ENCODE data around the gene GPR137. TPM values are rescaled to one million over a fixed set of nuclear protein-coding genes. Genes with fewer than 3 reads are reported as not detected.

The GPR137 gene
- total RNA-seq, 4 donors from 2014 or later = 14.9 to 46.9 (median 33.8) TPM

DNA sequence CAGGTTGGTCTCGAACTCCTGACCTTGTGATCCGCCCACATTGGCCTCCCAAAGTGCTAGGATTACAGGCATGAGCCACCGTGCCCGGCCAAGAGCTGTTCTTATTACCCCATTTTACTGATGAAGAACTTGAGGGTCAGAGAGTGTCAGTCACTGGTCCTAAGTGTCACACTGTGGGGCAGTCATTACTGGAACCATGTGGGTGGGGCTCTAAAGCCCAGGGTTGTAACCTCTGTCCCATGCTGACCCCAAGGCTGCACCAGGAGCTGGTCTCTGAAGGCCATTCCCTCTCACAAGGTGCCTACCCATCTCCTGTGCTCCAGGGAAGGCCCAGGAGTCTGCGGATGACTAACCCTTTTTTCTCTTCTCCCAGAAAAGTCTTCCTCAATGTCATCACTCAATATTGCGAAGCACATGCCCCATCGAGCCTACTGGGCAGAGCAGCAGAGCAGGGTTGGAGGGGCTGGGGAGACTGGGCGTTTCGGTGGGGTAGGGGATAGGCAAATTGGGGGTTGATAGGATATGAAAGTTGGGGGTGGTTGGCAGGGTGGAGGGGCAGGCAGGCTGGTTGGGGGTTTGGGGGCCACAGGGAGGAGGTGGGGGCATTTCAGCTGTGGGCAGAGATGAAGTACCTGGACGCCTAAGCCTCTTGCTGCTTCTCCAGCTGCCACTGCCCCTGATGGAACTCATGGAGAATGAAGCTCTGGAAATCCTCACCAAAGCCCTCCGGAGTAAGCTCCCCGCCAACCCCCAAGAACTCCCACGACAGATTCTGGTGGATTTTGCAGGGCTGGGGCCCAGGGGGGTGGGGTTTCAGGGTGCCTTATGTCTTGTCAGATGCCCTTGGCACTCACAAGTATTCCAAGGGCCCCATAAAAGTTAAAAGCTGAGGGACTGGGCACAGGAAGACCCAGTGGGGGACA is 17.7 kb downstream of the GPR137 start:
- Histone ChIP-seq H3K4me3 (replicated peaks in 1 of 3) (peak overlapping the region in 1 of 3 donors; percentile 40), H3K4me1 (peaks cover 38 to 49% of the 10 kb centered on the region in 2 donors), H3K27me3 (no peaks in the 10 kb centered on the region), H3K36me3 (no peaks in the 10 kb centered on the region), H3K27ac (peak overlapping the region; percentile 98 to 100 (median 99)), H3K9me3 (no peaks in the 10 kb centered on the region)
- intact Hi-C loops (cut with DNase I) = no loop called here
- no peak for TF ChIP-seq POLR2A (IDR thresholded peaks at IDR 0.05)
- TF ChIP-seq, protein P1, sequence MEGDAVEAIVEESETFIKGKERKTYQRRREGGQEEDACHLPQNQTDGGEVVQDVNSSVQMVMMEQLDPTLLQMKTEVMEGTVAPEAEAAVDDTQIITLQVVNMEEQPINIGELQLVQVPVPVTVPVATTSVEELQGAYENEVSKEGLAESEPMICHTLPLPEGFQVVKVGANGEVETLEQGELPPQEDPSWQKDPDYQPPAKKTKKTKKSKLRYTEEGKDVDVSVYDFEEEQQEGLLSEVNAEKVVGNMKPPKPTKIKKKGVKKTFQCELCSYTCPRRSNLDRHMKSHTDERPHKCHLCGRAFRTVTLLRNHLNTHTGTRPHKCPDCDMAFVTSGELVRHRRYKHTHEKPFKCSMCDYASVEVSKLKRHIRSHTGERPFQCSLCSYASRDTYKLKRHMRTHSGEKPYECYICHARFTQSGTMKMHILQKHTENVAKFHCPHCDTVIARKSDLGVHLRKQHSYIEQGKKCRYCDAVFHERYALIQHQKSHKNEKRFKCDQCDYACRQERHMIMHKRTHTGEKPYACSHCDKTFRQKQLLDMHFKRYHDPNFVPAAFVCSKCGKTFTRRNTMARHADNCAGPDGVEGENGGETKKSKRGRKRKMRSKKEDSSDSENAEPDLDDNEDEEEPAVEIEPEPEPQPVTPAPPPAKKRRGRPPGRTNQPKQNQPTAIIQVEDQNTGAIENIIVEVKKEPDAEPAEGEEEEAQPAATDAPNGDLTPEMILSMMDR (IDR thresholded peaks at IDR 0.05) = no peak
- WGBS, 2 donors = 80 to 87% methylated on average over 13 of the region's 13 CpGs
- DNase-seq = no peak

DNA sequence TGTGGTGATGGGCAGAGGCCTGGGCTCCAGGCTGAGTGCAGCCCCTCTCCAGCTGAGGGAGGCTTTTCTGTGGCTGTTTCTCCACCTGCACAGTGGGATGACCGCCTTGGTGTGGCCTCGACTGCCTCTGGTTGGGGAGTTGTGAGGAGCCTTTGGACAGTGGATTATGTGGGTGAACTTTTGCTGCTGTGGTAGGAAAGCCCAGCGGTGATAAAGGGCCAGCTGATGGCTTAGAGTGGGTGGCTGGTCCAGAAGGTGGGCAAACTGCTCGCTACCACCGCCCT is 18.3 kb downstream of the GPR137 start:
- peaks cover 35 to 45% of the 10 kb centered on the region in 2 donors for H3K4me1 ChIP-seq
- no peak for TF ChIP-seq POLR2A (IDR thresholded peaks at IDR 0.05)
- TF ChIP-seq, protein P1 (IDR thresholded peaks at IDR 0.05) = no peak
- H3K36me3 ChIP-seq = no peaks in the 10 kb centered on the region
- H3K4me3 ChIP-seq (replicated peaks in 1 of 3) = peak overlapping the region in 1 of 3 donors; percentile 40
- WGBS, 2 donors = 55 to 65% methylated on average over 5 of the region's 5 CpGs
- H3K27me3 ChIP-seq = no peaks in the 10 kb centered on the region
- intact Hi-C loops (cut with DNase I) = no loop called here
- H3K27ac ChIP-seq = peak overlapping the region; percentile 98 to 100 (median 99)
- DNase-seq = no peak
- no peaks in the 10 kb centered on the region for H3K9me3 ChIP-seq

DNA sequence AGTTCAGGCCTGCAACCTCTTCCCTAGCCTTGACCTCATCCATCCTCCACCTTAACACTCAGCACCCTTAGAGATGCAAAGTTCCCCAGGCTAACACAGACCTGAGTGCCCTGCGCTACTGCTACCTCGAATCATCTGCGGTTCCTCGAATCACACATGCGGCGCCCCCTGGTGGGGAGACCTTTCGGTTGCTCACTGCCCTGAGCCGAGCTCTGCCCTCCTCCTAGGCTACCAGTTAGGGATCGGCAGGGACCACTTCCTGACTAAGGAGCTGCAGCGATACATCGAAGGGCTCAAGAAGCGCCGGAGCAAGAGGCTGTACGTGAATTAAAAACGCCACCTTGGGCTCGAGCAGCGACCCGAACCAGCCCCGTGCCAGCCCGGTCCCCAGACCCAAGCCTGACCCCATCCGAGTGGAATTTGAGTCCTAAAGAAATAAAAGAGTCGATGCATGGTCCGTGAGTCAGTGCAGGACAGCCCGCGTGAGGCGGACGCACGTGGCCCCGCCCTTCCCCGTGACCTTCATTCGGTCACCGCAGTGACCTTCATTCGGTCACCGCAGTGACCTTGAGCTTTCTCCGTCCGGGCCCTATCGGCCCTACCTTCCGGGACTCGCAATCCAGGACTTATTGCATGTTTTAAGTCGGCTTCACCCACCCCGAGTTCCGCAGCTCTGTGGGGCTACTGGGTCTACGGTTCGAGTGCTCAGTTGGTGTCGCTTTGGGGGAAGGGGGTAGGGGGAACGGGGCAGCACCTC is 18.8 kb downstream of the GPR137 start:
- Histone ChIP-seq H3K4me3 (replicated peaks in 1 of 3) (peak overlapping the region in 2 of 3 donors; percentile 40 to 47), H3K27me3 (no peaks in the 10 kb centered on the region), H3K27ac (peak overlapping the region; percentile 98 to 100 (median 99)), H3K4me1 (peaks cover 30 to 40% of the 10 kb centered on the region in 2 donors), H3K9me3 (no peaks in the 10 kb centered on the region), H3K36me3 (no peaks in the 10 kb centered on the region)
- TF ChIP-seq, protein P1 (IDR thresholded peaks at IDR 0.05) = peak; percentile 47 to 93 (median 85)
- TF ChIP-seq POLR2A (IDR thresholded peaks at IDR 0.05) = peak in 1 of 2 donors; percentile 68
- intact Hi-C loops (cut with DNase I) = no loop called here
- WGBS, 2 donors = 0 to 1% methylated on average over 24 to 42 of the region's 46 CpGs
- peak; percentile 92 to 93 for DNase-seq

DNA sequence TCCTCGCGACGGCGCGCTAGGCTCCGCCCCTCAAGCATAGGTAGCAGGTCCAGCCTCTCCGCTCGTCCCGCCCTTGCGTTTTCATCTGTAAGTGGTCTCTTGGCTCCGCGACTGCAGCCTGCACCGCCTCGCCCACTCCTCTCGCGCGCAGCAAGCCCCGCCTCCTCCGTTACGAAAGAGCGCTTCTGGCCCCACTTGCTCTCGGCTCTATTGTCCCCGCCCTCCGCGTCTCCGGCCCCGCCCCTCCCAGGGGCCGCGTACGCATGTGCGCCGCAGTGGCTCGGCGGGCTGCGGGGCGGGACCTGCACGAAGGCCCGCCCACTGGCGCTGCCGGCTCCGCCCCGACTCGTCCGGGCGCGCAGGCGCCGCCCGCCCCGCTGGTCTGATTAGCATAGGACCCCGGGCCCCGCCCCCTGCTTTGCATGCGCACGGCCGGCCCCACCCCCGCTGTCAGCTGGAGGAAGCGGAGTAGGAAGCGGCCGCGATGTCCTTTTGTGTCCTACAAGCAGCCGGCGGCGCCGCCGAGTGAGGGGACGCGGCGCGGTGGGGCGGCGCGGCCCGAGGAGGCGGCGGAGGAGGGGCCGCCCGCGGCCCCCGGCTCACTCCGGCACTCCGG is 19.5 kb downstream of the GPR137 start, which contains the start of gene ESRRA:
TSS of gene ESRRA (plus strand) at position 450 of the 616 bp plus-strand sequence. CDS start 1,656 bp downstream, outside the sequence.
- Histone ChIP-seq H3K4me1 (peaks cover 23 to 33% of the 10 kb centered on the region in 2 donors), H3K9me3 (no peaks in the 10 kb centered on the region), H3K27ac (peak within 1 kb of the TSS; percentile 98 to 100 (median 99)), H3K27me3 (no peaks in the 10 kb centered on the region), H3K4me3 (replicated peaks in 1 of 3) (peak within 1 kb of the TSS; percentile 31 to 79 (median 74)), H3K36me3 (no peaks in the 10 kb centered on the region)
- intact Hi-C loops (cut with DNase I) = no loop called here
- TF ChIP-seq, protein P1 (IDR thresholded peaks at IDR 0.05) = no peak
- TF ChIP-seq POLR2A (IDR thresholded peaks at IDR 0.05) = peak in 1 of 2 donors; percentile 83
- peak; percentile 100 for DNase-seq
- 0% methylated on average over 22 of the region's 81 CpGs; no CpG with 5 or more reads in 1 of the 2 donors for WGBS, 2 donors

Measured in thyroid gland (tissue), 4 donors.